Stimulated activated CD8-positive, alpha-beta memory T cell treated with anti-CD3 and anti-CD28 coated beads, Interleukin-12 subunit alpha, Interleukin-12 subunit beta, amount 100 ng/mL, for 24 hours (primary cell): ENCODE results near the gene CENPX.

Source experiments
- DNase-seq: peaks from one replicate; pipeline ENCODE4 v3.0.0-alpha.2; 2020; ENCODE audit errors: extremely low read depth

The CENPX gene

DNA sequence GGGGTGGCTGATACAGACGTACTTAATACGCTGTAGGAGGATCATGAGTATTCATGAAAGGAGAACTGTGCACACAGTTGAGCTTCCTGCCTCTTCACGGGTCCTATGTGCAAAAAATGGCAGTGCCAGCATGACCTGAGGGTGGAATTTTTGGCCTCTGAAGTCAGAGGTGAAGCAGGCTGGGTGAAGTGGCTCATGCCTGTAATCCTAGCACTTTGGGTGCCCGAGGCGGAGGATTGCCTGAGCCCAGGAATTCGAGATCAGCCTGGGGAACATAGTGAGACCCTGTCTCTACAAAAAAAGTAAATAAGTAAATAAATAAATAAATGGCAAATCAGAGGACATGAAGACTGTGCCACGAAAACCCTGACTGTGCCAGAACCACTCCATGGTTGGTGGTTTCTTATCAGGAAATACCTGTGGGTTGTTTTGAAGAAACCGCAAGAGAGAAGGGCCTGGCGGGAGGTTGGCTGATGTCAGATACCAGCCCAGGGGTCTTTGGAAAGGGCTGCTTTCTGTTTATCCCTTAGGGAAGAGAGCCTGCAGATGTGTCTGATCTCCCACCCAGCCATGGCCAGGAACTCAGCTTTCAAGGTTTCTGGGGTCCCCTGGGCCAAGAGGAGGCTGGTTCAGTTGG is 41.9 kb downstream of the CENPX start:
- no peak for DNase-seq

DNA sequence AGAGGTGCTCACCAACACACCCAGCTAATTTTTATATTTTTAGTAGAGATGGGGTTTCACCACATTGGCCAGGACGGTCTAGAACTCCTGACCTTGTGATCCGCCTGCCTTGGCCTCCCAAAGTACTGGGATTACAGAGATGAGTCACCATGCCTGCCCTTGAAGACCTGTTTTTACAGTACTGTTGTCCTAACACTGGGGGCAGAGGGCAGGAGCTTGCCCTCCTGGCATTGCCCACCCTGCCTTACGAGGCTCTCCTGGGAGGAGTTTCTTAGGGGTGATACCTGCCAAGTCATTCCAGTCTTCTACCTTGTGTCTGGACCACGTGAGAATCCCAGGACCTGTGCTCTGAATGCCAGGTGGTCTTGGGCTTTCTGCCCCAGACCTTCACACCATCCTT is 42.6 kb downstream of the CENPX start:
- no peak for DNase-seq

GRCh38 chr17:81978524-81979298 is 44.0 kb downstream of the CENPX start:
- no peak for DNase-seq

DNA sequence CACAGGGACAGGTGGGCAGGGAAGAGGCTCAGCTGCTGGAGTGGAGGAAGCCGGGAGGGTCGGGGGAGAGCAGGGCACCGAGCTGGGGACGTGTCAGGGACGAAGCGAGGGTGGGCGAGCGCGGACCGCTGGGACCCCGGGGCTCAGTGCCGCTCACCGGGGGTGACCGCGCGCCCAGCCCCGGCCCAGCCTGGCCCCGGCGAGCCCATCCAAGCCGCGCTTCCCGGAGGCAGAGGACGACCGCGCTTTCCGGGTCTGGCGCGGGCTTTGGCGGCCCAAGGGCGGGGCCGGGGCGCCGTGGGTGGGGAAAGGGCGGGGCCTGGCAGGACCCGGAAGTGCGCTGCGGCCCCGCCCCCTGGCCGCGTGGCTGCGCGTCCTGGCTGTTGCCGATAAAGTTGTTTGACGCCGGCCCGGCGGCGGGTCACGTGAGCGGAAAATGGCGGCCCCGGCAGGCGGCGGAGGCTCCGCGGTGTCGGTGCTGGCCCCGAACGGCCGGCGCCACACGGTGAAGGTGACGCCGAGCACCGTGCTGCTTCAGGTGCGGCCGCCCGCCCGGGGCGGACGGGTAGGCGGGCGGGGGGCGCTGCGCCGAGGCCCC is 45.4 kb downstream of the CENPX start, which contains the start of gene ASPSCR1:
Gene ASPSCR1 (plus strand): TSS at position 419 of the 598 bp plus-strand sequence. CDS start 18 bp downstream, at position 437.
- DNase-seq = peak; percentile 77

DNA sequence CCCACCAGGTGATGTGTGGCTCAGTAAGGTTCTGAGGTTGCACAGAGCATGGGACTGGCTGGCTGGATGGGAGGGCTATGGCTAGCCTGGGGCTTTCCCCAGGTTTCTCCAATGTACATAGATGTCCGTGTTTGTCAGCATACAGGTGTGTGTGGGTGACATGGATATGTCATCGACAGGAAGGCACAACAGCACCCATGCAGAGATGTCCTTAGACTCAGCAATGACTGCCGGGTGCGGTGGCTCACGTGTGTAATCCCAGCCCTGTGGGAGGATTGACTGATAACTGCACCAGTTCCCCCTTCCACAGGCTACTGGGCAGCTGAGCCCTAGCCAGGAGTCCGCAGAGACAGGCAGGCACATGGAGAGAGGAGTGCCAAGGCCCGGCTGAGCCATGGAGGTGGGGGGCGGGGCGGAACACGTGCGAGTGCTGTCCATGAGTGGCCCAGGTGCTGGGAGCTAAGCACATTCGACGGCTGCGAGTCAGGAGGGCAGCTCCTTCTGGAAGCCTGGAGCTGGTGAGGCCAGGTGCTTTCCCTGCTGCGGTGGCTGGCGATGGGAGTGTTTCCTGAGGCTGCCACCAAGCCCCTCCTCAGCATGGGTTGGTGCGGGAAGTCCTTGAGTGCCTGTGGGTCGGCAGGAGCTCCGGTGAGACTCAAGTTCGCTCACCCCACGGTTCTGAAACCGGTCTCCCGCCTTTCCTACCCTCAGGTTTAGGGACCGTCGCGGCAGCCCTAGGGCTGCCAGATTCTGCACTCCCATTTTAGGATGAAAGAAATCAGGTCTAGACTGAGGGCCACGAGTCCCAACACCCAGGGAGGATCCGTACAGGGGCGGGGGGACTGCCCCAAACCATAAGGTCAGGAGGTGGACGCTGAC is 46.1 kb downstream of the CENPX start:
- no peak for DNase-seq

DNA sequence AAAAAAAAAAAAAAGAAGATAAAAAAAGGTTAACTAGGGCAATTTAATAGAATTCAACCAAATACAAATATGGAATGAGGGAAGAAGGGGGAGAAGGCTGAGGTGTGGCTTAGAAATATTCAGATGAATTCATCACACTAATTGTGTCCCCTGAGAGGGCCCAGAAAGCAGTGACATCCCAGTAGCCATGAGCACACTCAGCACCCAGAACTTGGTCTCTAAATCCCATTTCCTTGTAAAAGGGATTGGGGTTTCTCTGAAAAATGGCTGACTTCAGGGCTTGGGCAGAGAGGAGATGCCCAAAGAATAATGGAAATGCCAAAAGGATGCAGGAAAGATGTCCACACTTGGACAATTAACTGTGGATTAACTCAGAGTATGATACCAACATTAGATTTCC is 49.2 kb downstream of the CENPX start:
- DNase-seq = no peak

- DNase-seq = no peak
Observed at GRCh38 chr17:81968850-81969812, 53.5 kb downstream of the CENPX start.
